Ovary (tissue), 3 donors: ENCODE data around the gene POLR2J.

Experiments
- CTCF ChIP-seq, 3 donors: fragments of 450-650 bp in 2 of 3; fragments of 200-600 bp in 1 of 3; IDR thresholded peaks; one replicate each; pipeline versions ENCODE4 v1.5.1 to v1.8.0; 2016 to 2022; ENCODE audit warnings: antibody characterized with exemption in 3 of 3, mild to moderate bottlenecking in 1 of 3
- POLR2A ChIP-seq: fragments of 450-650 bp; IDR thresholded peaks from one replicate; pipeline ENCODE4 v1.6.1; 2017; ENCODE audit warnings: antibody characterized with exemption, mild to moderate bottlenecking, moderate library complexity
- donor health status: DM: no; HTN: no; CAD: no.

DNA sequence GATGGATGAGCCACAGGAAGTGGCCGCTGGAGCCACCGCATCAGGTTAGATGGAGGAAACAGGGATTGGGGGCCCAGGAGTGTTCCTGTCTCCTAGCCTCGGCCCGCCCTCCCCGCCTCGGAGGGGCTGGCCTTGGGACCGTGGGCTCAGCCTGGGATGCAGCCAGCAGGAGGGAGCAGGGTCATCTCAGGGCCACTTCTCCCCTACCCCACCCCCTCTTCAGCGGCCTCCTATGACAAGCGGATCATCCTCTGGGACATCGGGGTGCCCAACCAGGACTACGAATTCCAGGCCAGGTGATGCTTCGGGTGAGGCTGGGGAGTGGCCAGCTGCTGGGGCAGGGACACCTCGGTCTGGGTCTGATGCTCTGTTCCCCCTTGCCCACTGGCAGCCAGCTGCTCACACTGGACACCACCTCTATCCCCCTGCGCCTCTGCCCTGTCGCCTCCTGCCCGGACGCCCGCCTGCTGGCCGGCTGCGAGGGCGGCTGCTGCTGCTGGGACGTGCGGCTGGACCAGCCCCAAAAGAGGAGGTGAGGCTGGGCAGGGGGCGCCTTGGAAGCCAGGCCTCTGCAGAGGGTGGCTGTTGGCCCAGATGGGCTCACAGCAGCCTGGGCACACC, 9.3 kb downstream of the POLR2J start:
- TF ChIP-seq CTCF (IDR thresholded peaks at IDR 0.05) (no peak), POLR2A (no peak)
